NCI-H82 treated with DMSO at 0.1 percent for 48 hours (cell line): ENCODE measurements around the gene HHLA2.
"Not testable (repeated sequence)": the region's sequence is repeated elsewhere in the genome, so short reads cannot be mapped to it uniquely, and the experiment has no call there.

Source experiments
- DNase-seq: peaks from one replicate; lab custom pipeline; 2025; ENCODE audit not compliant: unreplicated experiment; lab: John Stamatoyannopoulos, UW

HHLA2 gene

DNA sequence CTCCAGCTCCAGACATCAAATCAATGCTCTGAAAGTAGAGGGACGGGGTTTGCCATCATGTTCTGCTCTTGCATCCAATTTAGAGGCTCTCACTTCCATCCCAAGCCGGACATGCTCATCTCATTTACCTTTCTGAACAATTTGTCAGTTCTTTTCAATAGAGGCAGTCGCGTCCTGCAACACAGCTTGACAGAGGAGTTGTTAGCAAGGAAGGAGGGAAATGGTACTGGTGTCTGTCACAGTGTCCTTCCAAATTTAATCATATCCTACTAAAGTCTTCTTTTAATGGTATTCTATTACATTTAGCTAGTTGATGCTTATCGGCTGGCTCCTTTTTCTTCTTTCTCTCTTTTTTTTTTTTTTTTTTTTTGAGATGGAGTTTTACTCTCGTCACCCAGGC is 45.6 kb downstream of the HHLA2 start:
- no peak for DNase-seq

DNA sequence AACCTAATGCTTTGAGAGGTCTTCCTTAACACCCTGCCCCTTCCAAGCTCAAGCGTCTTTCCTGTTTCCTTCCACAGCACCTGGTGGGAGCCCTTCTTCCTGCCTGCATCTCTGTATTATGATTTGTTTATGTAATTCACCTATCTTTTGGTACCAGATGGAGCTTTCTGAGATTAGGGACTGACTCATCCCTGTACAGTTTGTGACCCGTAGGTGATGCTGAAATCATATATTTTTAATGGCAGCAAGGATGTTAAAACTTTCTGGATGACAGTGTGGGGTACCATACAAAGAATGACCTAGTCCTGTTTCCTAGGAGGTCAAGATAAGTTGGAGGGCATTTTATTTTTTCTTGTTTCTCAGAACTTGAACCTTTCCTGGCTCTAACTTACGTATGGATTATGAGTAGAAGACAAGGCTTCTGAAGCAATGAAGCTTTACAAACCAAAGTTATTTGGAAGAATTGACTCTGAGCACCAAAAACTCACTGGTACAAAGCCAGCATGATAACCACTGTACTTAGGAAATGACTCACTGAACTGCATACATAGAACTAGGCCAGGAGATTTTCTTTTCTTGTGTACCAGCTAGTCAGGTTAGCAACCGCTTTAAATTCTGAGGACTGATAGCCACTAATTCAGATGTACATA is 46.6 kb downstream of the HHLA2 start:
- DNase-seq, result no peak

DNA sequence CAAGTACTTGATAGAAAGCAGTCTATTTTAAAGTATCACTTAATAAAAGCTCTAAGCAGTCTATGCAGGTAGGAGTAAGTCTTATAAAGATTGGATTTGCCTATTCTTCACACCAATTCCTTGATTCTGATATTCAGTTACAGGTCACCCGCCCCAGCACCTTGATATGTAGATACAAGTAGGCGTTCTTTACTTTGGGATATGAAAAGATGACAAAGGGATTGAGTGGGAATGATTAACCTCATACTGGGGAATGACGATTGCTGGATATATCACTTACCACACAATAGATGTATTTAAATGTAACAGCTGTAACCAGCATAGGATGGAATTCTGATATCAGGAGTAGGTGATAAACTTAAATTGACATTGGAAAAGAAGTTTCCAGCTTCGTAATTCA is 47.1 kb downstream of the HHLA2 start:
- DNase-seq, result no peak

DNA sequence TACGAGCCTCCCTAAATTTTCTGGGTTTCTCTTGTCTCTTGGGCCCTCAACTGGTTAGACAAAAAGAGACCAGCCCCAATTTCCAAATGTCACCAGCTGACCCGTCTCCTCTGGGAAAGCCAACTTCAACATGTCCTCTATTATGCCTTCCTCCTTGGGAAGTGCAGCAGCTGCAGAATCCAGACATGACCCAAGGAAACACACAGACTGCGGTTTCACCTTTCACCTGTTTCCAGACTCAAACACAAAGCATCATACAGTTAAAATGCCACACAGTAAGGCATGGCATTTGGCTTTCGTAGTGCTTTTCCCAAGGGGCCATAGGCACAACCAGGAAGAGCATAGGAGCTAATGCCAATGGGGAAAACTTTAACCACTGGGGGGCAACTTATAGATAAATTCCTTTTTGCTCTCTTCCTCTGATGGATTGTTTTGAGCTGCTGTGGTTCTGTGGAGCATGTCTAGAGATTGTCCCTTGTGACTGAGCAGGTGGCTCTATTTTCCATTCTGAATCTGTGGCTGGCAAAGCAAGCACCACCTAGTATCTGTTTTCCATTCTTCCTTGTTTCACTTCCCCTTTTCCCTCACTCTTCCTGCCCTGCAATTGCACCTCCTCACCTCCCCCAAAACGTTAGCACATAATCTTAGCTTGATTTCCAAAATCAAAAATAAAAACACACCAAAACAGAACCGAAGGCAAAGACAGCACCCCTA is 49.3 kb downstream of the HHLA2 start:
- DNase-seq, result no peak

- DNase-seq, result no peak
These were observed 50.2 kb downstream of the HHLA2 start for GRCh38 chr3:108346301-108347227.

DNA sequence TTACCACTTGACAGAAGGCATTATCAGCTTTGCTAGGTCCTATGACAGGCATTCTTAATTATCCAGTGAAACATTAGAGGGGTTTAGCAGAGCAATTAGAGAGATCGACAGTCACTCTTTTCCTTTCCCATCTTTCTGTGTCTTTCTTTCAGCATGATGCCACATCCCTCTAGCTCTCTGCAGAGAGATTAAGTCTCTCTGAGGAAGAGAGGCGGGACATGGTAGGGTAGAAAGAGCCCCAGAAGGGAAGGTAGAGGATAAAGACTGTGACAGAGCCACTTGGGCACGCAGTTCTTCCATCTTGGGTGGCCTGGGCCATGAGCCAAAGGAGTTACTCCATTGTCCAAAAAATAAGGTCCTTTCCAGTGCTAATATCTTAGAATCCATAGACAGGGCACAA is 55.8 kb downstream of the HHLA2 start:
- DNase-seq, result peak; percentile 100

GRCh38 chr3:108354562-108354961 is 58.2 kb downstream of the HHLA2 start:
- no peak for DNase-seq

DNA sequence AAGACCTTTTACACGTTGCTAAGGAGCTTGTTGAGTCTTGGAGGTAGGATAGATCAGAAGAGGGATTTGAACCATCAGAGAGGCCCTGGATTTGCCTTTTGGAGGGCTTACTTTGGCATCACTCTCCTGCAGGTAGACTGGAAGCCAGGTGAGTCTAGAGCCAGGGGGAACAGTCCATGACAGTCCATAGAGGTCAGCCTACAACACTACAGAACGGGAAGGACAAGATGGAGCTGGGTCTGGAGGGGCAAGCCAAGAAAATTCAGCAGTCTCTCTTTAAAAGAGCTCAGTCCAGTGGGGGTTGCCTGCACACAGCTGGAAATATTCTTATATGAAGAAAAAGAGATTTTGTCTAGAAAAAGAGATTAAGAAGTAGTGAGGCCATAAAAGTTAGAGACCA is 60.7 kb downstream of the HHLA2 start:
- DNase-seq, result no peak

- DNase-seq, result no peak
These were observed 62.7 kb downstream of the HHLA2 start for GRCh38 chr3:108359011-108359410.

- no peak for DNase-seq
These were observed 79.7 kb downstream of the HHLA2 start for GRCh38 chr3:108376026-108376425.

DNA sequence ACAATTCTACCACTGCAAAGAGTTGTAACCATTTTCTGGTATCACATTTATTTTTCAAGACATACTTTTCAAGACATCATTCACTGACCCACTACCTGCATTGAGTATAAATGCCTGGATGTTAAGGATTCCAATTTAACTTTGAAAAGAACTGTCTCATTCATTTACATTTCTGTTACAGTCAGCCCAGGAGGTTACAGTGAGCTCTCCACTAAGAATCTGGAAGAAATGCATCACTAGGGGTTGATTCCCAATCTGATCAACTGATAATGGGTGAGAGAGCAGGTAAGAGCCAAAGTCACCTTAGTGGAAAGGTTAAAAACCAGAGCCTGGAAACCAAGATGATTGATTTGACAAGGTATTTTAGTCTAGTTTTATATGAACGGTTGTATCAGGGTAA is 81.0 kb downstream of the HHLA2 start:
- DNase-seq, result no peak

- no peak for DNase-seq
These were observed 82.0 kb downstream of the HHLA2 start for GRCh38 chr3:108378153-108378951.

GRCh38 chr3:108378952-108379342 is 82.6 kb downstream of the HHLA2 start:
- not testable (repeated sequence) for DNase-seq

DNA sequence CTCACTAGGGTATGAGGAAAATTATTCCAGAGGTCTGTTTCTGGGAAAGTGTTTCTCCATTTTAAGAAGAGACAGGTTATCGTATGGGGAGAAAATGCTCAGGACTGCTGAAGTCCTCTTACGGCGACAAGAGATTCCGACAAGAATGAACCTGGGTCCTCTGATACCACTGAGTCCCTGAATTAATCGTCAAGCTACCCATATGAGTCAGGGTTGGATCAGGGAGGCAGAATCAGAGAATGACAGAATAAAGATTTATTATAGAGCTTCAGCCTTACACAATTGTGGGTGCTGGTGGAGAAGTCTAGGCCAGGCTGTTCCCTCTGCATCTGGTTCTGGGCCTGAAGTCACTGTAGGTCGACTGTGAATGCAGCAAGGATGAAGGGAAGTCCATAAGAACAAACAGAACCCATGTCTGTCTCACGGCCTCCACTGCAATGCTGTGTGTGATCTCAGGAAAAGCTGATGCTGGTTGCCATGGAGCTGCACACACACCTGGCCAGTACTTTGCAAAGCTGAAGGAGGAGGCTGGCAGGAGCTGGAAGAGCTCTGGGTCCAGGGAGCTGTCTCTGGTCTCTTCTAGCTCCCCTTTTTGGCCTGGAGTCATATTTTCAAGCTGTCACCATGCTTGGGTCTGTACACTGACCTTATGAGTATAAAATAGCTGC is 83.9 kb downstream of the HHLA2 start:
- DNase-seq, result no peak

DNA sequence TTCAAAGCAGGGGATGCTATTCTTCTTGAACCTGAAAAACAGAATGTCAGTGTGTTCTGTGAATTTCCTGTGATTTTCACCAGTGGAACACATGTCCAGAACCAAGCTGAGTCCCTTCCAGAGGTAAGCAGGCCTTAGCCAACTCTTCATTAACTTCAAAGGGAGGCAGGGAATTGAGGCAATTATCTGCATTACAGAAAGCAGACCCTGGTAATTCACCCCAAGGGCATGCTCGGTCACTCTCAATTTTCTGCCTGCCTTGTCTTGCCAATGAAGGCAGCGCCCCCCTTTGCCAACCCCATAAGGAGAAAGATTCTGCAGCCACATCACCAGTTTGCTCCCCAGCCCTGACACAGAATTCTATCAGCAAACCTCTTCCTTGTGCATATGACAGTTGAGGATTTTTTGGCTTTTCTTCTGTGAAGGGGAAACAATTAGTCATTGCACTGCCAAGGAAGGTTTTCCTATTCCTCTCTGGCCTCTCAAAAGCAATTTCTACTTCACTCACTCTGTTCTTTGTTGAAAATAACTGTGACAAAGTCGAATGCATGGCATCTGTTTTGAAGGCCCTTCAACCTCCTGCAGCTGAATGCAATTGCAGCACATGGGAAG is 85.3 kb downstream of the HHLA2 start:
- no peak for DNase-seq

- DNase-seq, result no peak
These were observed 87.0 kb downstream of the HHLA2 start for GRCh38 chr3:108383306-108383705.

GRCh38 chr3:108387063-108387462 is 90.7 kb downstream of the HHLA2 start:
- no peak for DNase-seq

- no peak for DNase-seq
These were observed 92.1 kb downstream of the HHLA2 start for GRCh38 chr3:108388136-108389132.

- peak; percentile 42 for DNase-seq
These were observed 93.0 kb downstream of the HHLA2 start for GRCh38 chr3:108389372-108389771.
